Activated CD4-positive, alpha-beta T cell treated with anti-CD3 and anti-CD28 coated beads for 4 hours (primary cell): ENCODE measurements around the gene CTNNA3.

Experiments used
- DNase-seq, 2 donors: peaks; one replicate each; pipeline ENCODE4 v3.0.0-alpha.2; 2020

The CTNNA3 gene

GRCh38 chr10:66591865-66592264, 1104.1 kb downstream of the CTNNA3 start:
- no peak for DNase-seq

GRCh38 chr10:66587680-66588050, 1108.3 kb downstream of the CTNNA3 start:
- DNase-seq = no peak

- no peak for DNase-seq
Observed at GRCh38 chr10:66586897-66587679, 1108.9 kb downstream of the CTNNA3 start.

- no peak for DNase-seq
Observed at GRCh38 chr10:66586073-66586472, 1109.9 kb downstream of the CTNNA3 start.

GRCh38 chr10:66575251-66575855, 1120.6 kb downstream of the CTNNA3 start:
- DNase-seq = no peak

- DNase-seq = no peak
Observed at GRCh38 chr10:66572700-66573099, 1123.3 kb downstream of the CTNNA3 start.

GRCh38 chr10:66565999-66566398, 1130.0 kb downstream of the CTNNA3 start:
- no peak for DNase-seq

GRCh38 chr10:66564287-66564686, 1131.7 kb downstream of the CTNNA3 start:
- DNase-seq = no peak

- no peak for DNase-seq
Observed at GRCh38 chr10:66555061-66555460, 1140.9 kb downstream of the CTNNA3 start.

GRCh38 chr10:66552331-66552730, 1143.7 kb downstream of the CTNNA3 start:
- DNase-seq = no peak

- no peak for DNase-seq
Observed at GRCh38 chr10:66550351-66550750, 1145.6 kb downstream of the CTNNA3 start.

GRCh38 chr10:66538908-66539307, 1157.1 kb downstream of the CTNNA3 start:
- DNase-seq = no peak

GRCh38 chr10:66538371-66538770, 1157.6 kb downstream of the CTNNA3 start:
- no peak for DNase-seq

GRCh38 chr10:66537186-66537585, 1158.8 kb downstream of the CTNNA3 start:
- DNase-seq = no peak

- DNase-seq = no peak
Observed at GRCh38 chr10:66535439-66535838, 1160.6 kb downstream of the CTNNA3 start.

GRCh38 chr10:66534866-66535265, 1161.1 kb downstream of the CTNNA3 start:
- DNase-seq = no peak

- no peak for DNase-seq
Observed at GRCh38 chr10:66521506-66521905, 1174.5 kb downstream of the CTNNA3 start.

GRCh38 chr10:66519616-66520015, 1176.4 kb downstream of the CTNNA3 start:
- no peak for DNase-seq

GRCh38 chr10:66514666-66515065, 1181.3 kb downstream of the CTNNA3 start:
- no peak for DNase-seq

- no peak for DNase-seq
Observed at GRCh38 chr10:66513504-66513903, 1182.5 kb downstream of the CTNNA3 start.

GRCh38 chr10:66505003-66505657, 1190.9 kb downstream of the CTNNA3 start:
- DNase-seq = no peak

- DNase-seq = no peak
Observed at GRCh38 chr10:66501356-66501755, 1194.6 kb downstream of the CTNNA3 start.

GRCh38 chr10:66483966-66484365, 1212.0 kb downstream of the CTNNA3 start:
- no peak for DNase-seq

- no peak for DNase-seq
Observed at GRCh38 chr10:66472156-66472555, 1223.8 kb downstream of the CTNNA3 start.
